H1 (cell line): ENCODE results near the gene FGF11. TPM values are rescaled to one million over a fixed set of nuclear protein-coding genes. Genes with fewer than 3 reads are reported as not detected.

Source experiments
- EGR1 ChIP-seq: IDR thresholded peaks from 2 replicates; pipeline ENCODE4 v1.6.1; 2011; ENCODE audit warnings: low read depth, low read length, borderline replicate concordance
- PHF8 ChIP-seq: fragments of 200-600 bp; sonication (generic); conservative IDR thresholded peaks from 2 replicates; pipeline ENCODE4 v1.7.1; 2012; ENCODE audit warnings: low read depth, mild to moderate bottlenecking, inconsistent platforms, low read length, moderate library complexity
- polyA plus RNA-seq, 7 experiments: library from polyadenylated mRNA; depleted of rRNA in 3 of 7; stranded (reverse) in 5 of 7; unstranded in 2 of 7; fragments of >200 nt in 5 of 7; fragments of 200-250 nt in 2 of 7; gene quantifications; 1 replicate in 5 of 7; 2 replicates in 1 of 7; 4 replicates in 1 of 7; pipeline versions ENCODE4 v1.2.1 to v1.2.3, GENCODE V29; 2011 to 2013; ENCODE audit warnings: missing spikeins in 2 of 7, mixed read lengths in 2 of 7
- total RNA-seq: library from RNA; stranded (reverse); fragmentation: NEBNext Ultra II Directional; extraction: Animal tissue kit (Norgen Biotek cat#: 25700); gene quantifications from 2 replicates; pipeline ENCODE4 v1.2.1, GENCODE V29; 2021

FGF11 gene
- total and polyA plus RNA-seq, 2 of the 8 experiments (the other 6 are each of a cell fraction or from before 2014, with no cell fraction given) = 11.8 to 26.1 TPM

- TF ChIP-seq PHF8 (0 out of 2 replicates have a peak, but pooled peaks have one; percentile 56), EGR1 (peak; percentile 39; the same call in 1 of the 2 replicates)
- TF ChIP-seq, all 59 proteins: peak for 15
Observed at GRCh38 chr17:7435676-7436555, 3.4 kb upstream of the FGF11 start (continued).
